Activated naive CD4-positive, alpha-beta T cell treated with anti-CD3 and anti-CD28 coated beads, Interleukin-2, amount 50 U/mL, for 24 hours (primary cell): ENCODE data around the gene ERMN.

Experiments
- H3K27ac Mint-ChIP-seq: one replicate; pipeline ENCODE4 v1.8.0; 2021; ENCODE audit warnings: mild to moderate bottlenecking, mixed read lengths
- H3K27me3 Mint-ChIP-seq: one replicate; pipeline ENCODE4 v1.8.0; 2021; ENCODE audit warnings: mixed read lengths
- H3K36me3 Mint-ChIP-seq: one replicate; pipeline ENCODE4 v1.8.0; 2021; ENCODE audit warnings: mixed read lengths
- H3K4me1 Mint-ChIP-seq: one replicate; pipeline ENCODE4 v1.8.0; 2021; ENCODE audit warnings: mixed read lengths
- H3K4me3 Mint-ChIP-seq: one replicate; pipeline ENCODE4 v1.8.0; 2021; ENCODE audit warnings: mild to moderate bottlenecking, mixed read lengths
- H3K9me3 Mint-ChIP-seq: one replicate; pipeline ENCODE4 v1.8.0; 2021; ENCODE audit warnings: mixed read lengths

The ERMN gene

DNA sequence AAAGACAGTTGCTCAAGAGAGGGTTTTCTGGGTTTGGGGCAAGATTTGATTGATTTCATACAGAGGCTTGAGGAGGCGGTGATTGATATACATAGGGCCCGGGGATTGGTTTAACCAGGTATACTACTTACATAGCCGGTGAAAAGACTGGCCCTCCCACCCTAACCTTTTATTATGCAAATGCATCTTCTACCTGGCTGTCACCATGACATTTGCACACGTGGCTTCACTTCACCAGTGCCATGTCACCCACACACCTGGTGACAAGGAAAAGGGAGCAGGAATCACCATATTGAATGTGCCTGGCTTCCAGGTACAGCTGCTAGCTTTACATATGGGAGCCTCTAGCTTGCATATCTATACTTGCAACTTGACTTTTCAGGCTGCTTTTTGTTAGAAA is 9.7 kb downstream of the ERMN start:
- Mint-ChIP-seq H3K36me3 (peaks cover 6% of the 10 kb centered on the region), H3K27ac (no peak overlapping the region), H3K4me1 (peaks cover 13% of the 10 kb centered on the region), H3K4me3 (no peak overlapping the region), H3K27me3 (no peaks in the 10 kb centered on the region), H3K9me3 (no peaks in the 10 kb centered on the region)

DNA sequence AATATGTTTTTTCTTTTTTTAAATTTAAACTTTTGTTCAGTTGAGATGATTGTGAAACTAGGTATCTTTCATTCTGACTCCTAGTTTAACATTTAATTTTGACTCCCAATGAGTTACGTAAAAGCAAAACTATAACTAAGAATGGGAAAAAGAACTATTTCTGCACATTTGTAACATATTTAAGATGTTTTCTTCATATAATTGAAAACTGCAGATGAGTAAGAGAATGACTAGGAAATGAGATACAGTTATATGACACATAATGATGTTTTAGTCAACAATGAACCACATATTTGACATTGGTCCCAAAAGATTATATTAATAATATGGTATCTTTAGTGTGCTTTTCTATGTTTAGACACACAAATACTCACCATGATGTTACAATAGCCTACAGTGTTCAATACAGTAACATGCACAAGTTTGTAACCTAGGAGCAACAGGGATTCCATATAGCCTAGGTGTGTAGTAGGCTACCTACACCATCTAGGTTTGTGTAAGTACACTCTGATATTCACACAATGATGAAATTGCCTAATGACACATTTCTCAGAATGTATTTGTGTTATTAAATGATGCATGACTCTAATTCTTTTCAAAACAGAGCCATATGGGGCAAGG is 12.6 kb downstream of the ERMN start:
- Mint-ChIP-seq H3K4me3 (no peak overlapping the region), H3K36me3 (peaks cover 2% of the 10 kb centered on the region), H3K9me3 (no peaks in the 10 kb centered on the region), H3K4me1 (peaks cover 13% of the 10 kb centered on the region), H3K27me3 (no peaks in the 10 kb centered on the region), H3K27ac (no peak overlapping the region)

- peak overlapping the region; percentile 41 for H3K27ac Mint-ChIP-seq
Measured at GRCh38 chr2:157311706-157312105, 13.9 kb downstream of the ERMN start.

GRCh38 chr2:157309878-157310277 is 15.7 kb downstream of the ERMN start:
- Mint-ChIP-seq H3K27me3 (no peaks in the 10 kb centered on the region), H3K36me3 (no peaks in the 10 kb centered on the region), H3K9me3 (no peaks in the 10 kb centered on the region), H3K4me1 (peaks cover 31% of the 10 kb centered on the region), H3K27ac (peak overlapping the region; percentile 49), H3K4me3 (no peak overlapping the region)

More at GRCh38 chr2:157311706-157312105, 13.9 kb downstream of the ERMN start:
- no peaks in the 10 kb centered on the region for H3K27me3 Mint-ChIP-seq
- peaks cover 22% of the 10 kb centered on the region for H3K4me1 Mint-ChIP-seq
- H3K36me3 Mint-ChIP-seq, result peaks cover 2% of the 10 kb centered on the region
- no peak overlapping the region for H3K4me3 Mint-ChIP-seq
- H3K9me3 Mint-ChIP-seq, result no peaks in the 10 kb centered on the region

GRCh38 chr2:157307021-157307420 is 18.6 kb downstream of the ERMN start:
- Mint-ChIP-seq H3K36me3 (no peaks in the 10 kb centered on the region), H3K4me3 (no peak overlapping the region), H3K4me1 (peaks cover 31% of the 10 kb centered on the region), H3K27ac (peak overlapping the region; percentile 51), H3K9me3 (no peaks in the 10 kb centered on the region), H3K27me3 (no peaks in the 10 kb centered on the region)

- Mint-ChIP-seq H3K27ac (no peak overlapping the region), H3K9me3 (no peaks in the 10 kb centered on the region), H3K36me3 (no peaks in the 10 kb centered on the region), H3K27me3 (no peaks in the 10 kb centered on the region), H3K4me3 (no peak overlapping the region), H3K4me1 (peaks cover 26% of the 10 kb centered on the region)
Measured at GRCh38 chr2:157305723-157306110, 19.9 kb downstream of the ERMN start.

GRCh38 chr2:157304811-157305722 is 20.6 kb downstream of the ERMN start:
- H3K4me1 Mint-ChIP-seq, result peaks cover 26% of the 10 kb centered on the region
- no peak overlapping the region for H3K4me3 Mint-ChIP-seq
- no peaks in the 10 kb centered on the region for H3K9me3 Mint-ChIP-seq
- H3K27me3 Mint-ChIP-seq, result no peaks in the 10 kb centered on the region
- H3K27ac Mint-ChIP-seq, result no peak overlapping the region
- H3K36me3 Mint-ChIP-seq, result no peaks in the 10 kb centered on the region

DNA sequence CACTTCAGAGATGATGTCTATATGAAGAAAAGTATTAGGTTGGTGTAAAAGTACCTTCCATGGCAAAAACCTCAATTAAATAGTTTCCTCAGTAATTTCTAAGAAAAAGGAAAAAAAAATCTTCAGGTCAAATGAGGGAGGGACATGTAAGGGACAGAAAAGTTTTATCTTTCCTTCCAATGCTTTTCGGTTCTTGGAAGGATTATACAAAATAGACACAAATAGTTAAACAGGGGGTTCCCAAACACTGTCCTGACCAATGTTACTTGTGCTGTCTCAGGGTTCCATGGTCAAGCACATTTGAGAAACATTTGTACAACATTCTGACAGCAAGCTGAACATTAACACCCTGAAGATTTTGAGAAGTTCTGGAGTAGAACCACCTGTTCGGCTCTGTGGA is 22.0 kb downstream of the ERMN start:
- Mint-ChIP-seq H3K36me3 (no peaks in the 10 kb centered on the region), H3K9me3 (no peaks in the 10 kb centered on the region), H3K4me3 (no peak overlapping the region), H3K4me1 (peaks cover 26% of the 10 kb centered on the region), H3K27ac (no peak overlapping the region), H3K27me3 (no peaks in the 10 kb centered on the region)

GRCh38 chr2:157302492-157303099 is 23.0 kb downstream of the ERMN start:
- H3K9me3 Mint-ChIP-seq, result no peaks in the 10 kb centered on the region

GRCh38 chr2:157301307-157301706 is 24.3 kb downstream of the ERMN start:
- H3K36me3 Mint-ChIP-seq, result no peaks in the 10 kb centered on the region
- H3K27ac Mint-ChIP-seq, result no peak overlapping the region
- no peak overlapping the region for H3K4me3 Mint-ChIP-seq
- H3K4me1 Mint-ChIP-seq, result peaks cover 13% of the 10 kb centered on the region
- no peaks in the 10 kb centered on the region for H3K27me3 Mint-ChIP-seq
- H3K9me3 Mint-ChIP-seq, result no peaks in the 10 kb centered on the region

More at GRCh38 chr2:157302492-157303099, 23.0 kb downstream of the ERMN start:
- peaks cover 26% of the 10 kb centered on the region for H3K4me1 Mint-ChIP-seq
- no peaks in the 10 kb centered on the region for H3K36me3 Mint-ChIP-seq
- H3K4me3 Mint-ChIP-seq, result no peak overlapping the region
- H3K27me3 Mint-ChIP-seq, result no peaks in the 10 kb centered on the region
- H3K27ac Mint-ChIP-seq, result no peak overlapping the region

DNA sequence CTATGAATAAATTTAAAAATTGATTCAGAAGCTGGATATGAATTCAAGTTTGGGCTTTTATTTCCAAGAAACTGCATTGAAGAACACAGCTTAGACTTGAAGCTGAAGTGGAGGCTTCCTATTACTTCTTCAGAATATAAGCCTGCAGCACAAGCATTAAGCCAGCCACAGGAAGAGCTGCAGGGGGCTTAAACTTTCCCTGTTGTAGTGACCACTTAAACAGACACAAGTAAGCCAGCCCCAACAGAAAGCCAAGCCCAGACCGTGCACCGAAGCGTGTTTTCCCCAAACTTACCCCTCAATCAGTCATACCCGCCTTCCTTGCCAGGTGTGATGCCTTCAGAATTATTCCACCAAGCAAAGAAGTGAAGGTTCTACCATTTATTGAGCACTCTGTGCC is 28.7 kb downstream of the ERMN start:
- Mint-ChIP-seq H3K4me3 (no peak overlapping the region), H3K27me3 (no peaks in the 10 kb centered on the region), H3K36me3 (no peaks in the 10 kb centered on the region), H3K9me3 (no peaks in the 10 kb centered on the region), H3K4me1 (no peaks in the 10 kb centered on the region), H3K27ac (no peak overlapping the region)

DNA sequence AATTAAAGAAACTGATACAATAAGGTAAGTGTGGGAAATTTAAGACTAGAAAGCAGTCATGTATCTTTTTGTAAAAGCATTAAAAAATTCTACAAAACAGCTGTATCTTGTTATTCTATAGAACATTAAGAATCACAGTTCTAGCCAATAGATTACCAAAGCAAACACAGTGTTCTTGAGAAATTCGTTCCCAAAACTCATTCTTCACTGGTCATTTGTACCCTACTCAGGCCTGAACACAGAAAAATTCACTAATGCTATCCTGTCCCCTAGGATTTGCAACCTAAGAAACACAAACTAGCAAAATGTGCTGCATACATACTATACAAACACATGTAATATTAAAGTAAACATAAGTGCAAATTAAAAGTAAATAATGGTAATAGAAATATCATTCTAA is 29.1 kb downstream of the ERMN start:
- Mint-ChIP-seq H3K4me1 (no peaks in the 10 kb centered on the region), H3K9me3 (no peaks in the 10 kb centered on the region), H3K27ac (no peak overlapping the region), H3K4me3 (no peak overlapping the region), H3K36me3 (no peaks in the 10 kb centered on the region), H3K27me3 (no peaks in the 10 kb centered on the region)

- H3K36me3 Mint-ChIP-seq, result no peaks in the 10 kb centered on the region
- no peaks in the 10 kb centered on the region for H3K4me1 Mint-ChIP-seq
- no peaks in the 10 kb centered on the region for H3K9me3 Mint-ChIP-seq
- no peak overlapping the region for H3K27ac Mint-ChIP-seq
- no peak overlapping the region for H3K4me3 Mint-ChIP-seq
- no peaks in the 10 kb centered on the region for H3K27me3 Mint-ChIP-seq
Measured at GRCh38 chr2:157292853-157293252, 32.8 kb downstream of the ERMN start.

- H3K36me3 Mint-ChIP-seq, result peaks cover 2% of the 10 kb centered on the region
- no peak overlapping the region for H3K27ac Mint-ChIP-seq
- H3K9me3 Mint-ChIP-seq, result no peaks in the 10 kb centered on the region
- peaks cover 4% of the 10 kb centered on the region for H3K27me3 Mint-ChIP-seq
- H3K4me3 Mint-ChIP-seq, result no peak overlapping the region
- no peaks in the 10 kb centered on the region for H3K4me1 Mint-ChIP-seq
Measured at GRCh38 chr2:157291018-157291417, 34.6 kb downstream of the ERMN start.

DNA sequence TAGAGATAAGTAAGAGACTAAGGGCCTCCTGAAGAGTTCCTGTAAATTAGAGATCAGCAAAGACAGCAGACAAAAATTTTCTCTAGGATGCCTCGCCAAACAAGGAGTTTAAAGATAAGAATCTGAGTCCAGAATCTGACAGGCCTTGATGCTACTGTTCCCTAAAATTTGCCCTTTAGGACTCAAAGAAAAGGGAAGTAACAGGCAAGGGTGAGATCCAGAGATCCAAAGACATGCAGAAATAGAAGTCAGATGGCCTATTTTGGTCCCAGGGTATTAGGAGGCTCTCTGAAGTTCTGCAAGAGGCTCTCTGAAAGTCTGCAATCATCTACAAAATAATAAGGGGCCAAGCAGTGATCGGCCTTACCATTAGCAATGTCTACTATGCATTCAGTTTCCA is 35.1 kb downstream of the ERMN start:
- H3K4me3 Mint-ChIP-seq, result no peak overlapping the region
- H3K36me3 Mint-ChIP-seq, result peaks cover 2% of the 10 kb centered on the region
- no peak overlapping the region for H3K27ac Mint-ChIP-seq
- H3K27me3 Mint-ChIP-seq, result peaks cover 4% of the 10 kb centered on the region
- no peaks in the 10 kb centered on the region for H3K4me1 Mint-ChIP-seq
- no peaks in the 10 kb centered on the region for H3K9me3 Mint-ChIP-seq

DNA sequence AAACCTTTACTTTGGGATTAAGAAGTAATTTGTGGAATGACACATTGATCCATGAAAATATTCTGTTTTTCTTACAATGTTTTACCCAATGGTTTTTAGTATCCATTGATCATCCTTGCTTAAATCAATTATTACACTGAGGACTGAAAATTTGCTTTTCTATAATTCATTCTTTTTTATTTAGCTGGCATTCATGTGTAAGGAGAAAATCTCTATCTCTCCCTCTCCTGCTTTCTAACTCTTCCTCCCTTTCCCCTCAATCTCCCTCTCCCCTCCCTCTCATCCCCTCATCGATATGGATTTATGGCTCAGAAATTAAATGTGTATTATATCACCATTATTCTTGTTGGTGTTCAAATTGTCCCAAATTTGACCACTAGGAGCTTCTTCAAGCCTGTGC is 38.5 kb downstream of the ERMN start:
- H3K9me3 Mint-ChIP-seq, result no peaks in the 10 kb centered on the region
- no peaks in the 10 kb centered on the region for H3K4me1 Mint-ChIP-seq
- H3K27me3 Mint-ChIP-seq, result peaks cover 4% of the 10 kb centered on the region
- H3K27ac Mint-ChIP-seq, result no peak overlapping the region
- H3K36me3 Mint-ChIP-seq, result peaks cover 2% of the 10 kb centered on the region
- no peak overlapping the region for H3K4me3 Mint-ChIP-seq
